Astrocyte (in vitro differentiated cells and primary cell): ENCODE data around the gene NCOA4.

ENCODE experiments used
- CTCF ChIP-seq: IDR thresholded peaks from 2 replicates; pipeline ENCODE4 v1.5.1; 2011; ENCODE audit warnings: low read depth, mild to moderate bottlenecking, inconsistent platforms, low read length, moderate library complexity; ENCODE audit not compliant: insufficient read depth
- EZH2 ChIP-seq: IDR thresholded peaks from 2 replicates; pipeline ENCODE4 v1.6.1; 2012; ENCODE audit warnings: mild to moderate bottlenecking, low read length, inconsistent platforms; ENCODE audit not compliant: insufficient read depth

- TF ChIP-seq CTCF (no peak), EZH2 (no peak)
These were observed 45.4 kb upstream of the NCOA4 start for GRCh38 chr10:46075869-46076268.
